Spleen (tissue), 13 donors: Measurements from ENCODE around the gene TOR1A. TPM values are rescaled to one million over a fixed set of nuclear protein-coding genes. Genes with fewer than 3 reads are reported as not detected.

Source experiments
- DNase-seq: peaks from one replicate; pipeline ENCODE4 v3.0.0-alpha.2; 2020
- H3K27ac ChIP-seq, 8 donors: fragments of 200-600 bp; sonication (generic) in 7 of 8; 1 replicate in 4 of 8; 2 replicates in 4 of 8; pipeline versions ENCODE4 v1.5.0 to v1.8.0; 2016 to 2021; ENCODE audit warnings: inconsistent platforms in 4 of 8, mild to moderate bottlenecking in 4 of 8, moderate library complexity in 1 of 8
- H3K27me3 ChIP-seq, 7 donors: fragments of 200-600 bp; sonication (generic) in 6 of 7; replicated peaks in 1 of 7; 1 replicate in 4 of 7; 2 replicates in 3 of 7; pipeline versions ENCODE4 v1.5.0 to v1.8.0; 2016 to 2021; ENCODE audit warnings: inconsistent platforms in 3 of 7, mild to moderate bottlenecking in 1 of 7
- H3K36me3 ChIP-seq, 6 donors: fragments of 200-600 bp; sonication (generic) in 5 of 6; 1 replicate in 4 of 6; 2 replicates in 2 of 6; pipeline versions ENCODE4 v1.5.0 to v1.8.0; 2016 to 2021; ENCODE audit warnings: inconsistent platforms in 2 of 6
- H3K4me1 ChIP-seq, 6 donors: fragments of 200-600 bp; sonication (generic) in 5 of 6; 1 replicate in 3 of 6; 2 replicates in 3 of 6; pipeline versions ENCODE4 v1.5.0 to v1.8.0; 2016 to 2021; ENCODE audit warnings: inconsistent platforms in 3 of 6
- H3K4me3 ChIP-seq, 8 donors: fragments of 200-600 bp; sonication (generic) in 7 of 8; 1 replicate in 4 of 8; 2 replicates in 4 of 8; pipeline versions ENCODE4 v1.5.0 to v1.8.0; 2016 to 2021; ENCODE audit warnings: inconsistent platforms in 4 of 8, mild to moderate bottlenecking in 4 of 8, moderate library complexity in 2 of 8
- H3K9me3 ChIP-seq, 8 donors: fragments of 200-600 bp; sonication (generic) in 7 of 8; 1 replicate in 4 of 8; 2 replicates in 4 of 8; pipeline versions ENCODE4 v1.5.0 to v1.8.0; 2016 to 2021; ENCODE audit warnings: inconsistent platforms in 4 of 8
- POLR2A ChIP-seq, 3 donors: fragments of 450-650 bp; IDR thresholded peaks; one replicate each; pipeline ENCODE4 v1.5.1; 2017; ENCODE audit warnings: antibody characterized with exemption in 3 of 3, mild to moderate bottlenecking in 1 of 3
- POLR2AphosphoS5 ChIP-seq, 3 donors: sonication (generic); formaldehyde crosslinking; IDR thresholded peaks; one replicate each; pipeline ENCODE4 v1.5.1; 2017; ENCODE audit warnings: antibody characterized with exemption in 3 of 3
- WGBS, 5 donors: extraction: QIAGEN DNeasy Blood & Tissue Kit in 3 of 5; methylation state at CpG; one replicate each; pipeline versions ENCODE4 v1.1.5 to v1.1.7; 2013 to 2018; 5-methylcytosine and 5-hydroxymethylcytosine counted together
- intact Hi-C: fragments of 100-400 bp; cut with DNase I; formaldehyde crosslinking; loops from one replicate; pipeline ENCODE4 v1.15.0; 2023; ENCODE audit warnings: low total_unique reads
- long read RNA-seq, 2 donors: transcript quantifications; one replicate each; lab custom pipeline, GENCODE V29; 2026
- polyA plus RNA-seq, 3 donors: library from polyadenylated mRNA; stranded (reverse); fragments of 200-250 nt; gene quantifications; one replicate each; pipeline ENCODE4 v1.2.1, GENCODE V29; 2013
- total RNA-seq, 7 donors: library from RNA; depleted of rRNA in 3 of 7; stranded (reverse); fragments of >200 nt in 3 of 7; fragmentation: NEBNext Ultra II Directional in 4 of 7; extraction: Animal tissue kit (Norgen Biotek cat#: 25700) in 4 of 7; gene quantifications; one replicate each; pipeline versions ENCODE4 v1.1.0 to v1.2.1, GENCODE V29; 2016 to 2021
- TF ChIP-seq, protein P1 (sequence below), 11 experiments: fragments of 200-600 bp in 7 of 11; fragments of 450-650 bp in 4 of 11; sonication (generic) in 4 of 11; IDR thresholded peaks in 8 of 11; conservative IDR thresholded peaks in 3 of 11; 1 replicate in 7 of 11; 2 replicates in 4 of 11; pipeline versions ENCODE4 v1.4.0 to v1.8.0; 2016 to 2021; ENCODE audit warnings: antibody characterized with exemption in 11 of 11, inconsistent platforms in 4 of 11, mild to moderate bottlenecking in 1 of 11
- donor health status: healthy with polysubstance abuse.
- donor health status: DM: no; HTN: no; CAD: no; lungs with moderate emphysema.
- donor health status: DM: no; HTN: no; CAD: no.
- donor health status: Bipolar disorder and iron deficiency.
- donor health status: healthy.
- donor health status: DM: no; HTN: no; CAD: no.
- donor health status: DM: yes; HTN: yes; CAD: no.

Gene TOR1A, protein sequence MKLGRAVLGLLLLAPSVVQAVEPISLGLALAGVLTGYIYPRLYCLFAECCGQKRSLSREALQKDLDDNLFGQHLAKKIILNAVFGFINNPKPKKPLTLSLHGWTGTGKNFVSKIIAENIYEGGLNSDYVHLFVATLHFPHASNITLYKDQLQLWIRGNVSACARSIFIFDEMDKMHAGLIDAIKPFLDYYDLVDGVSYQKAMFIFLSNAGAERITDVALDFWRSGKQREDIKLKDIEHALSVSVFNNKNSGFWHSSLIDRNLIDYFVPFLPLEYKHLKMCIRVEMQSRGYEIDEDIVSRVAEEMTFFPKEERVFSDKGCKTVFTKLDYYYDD
- total RNA-seq: 10 to 100 TPM; 27.7 to 49.5 (median 32.5) TPM
- polyA plus RNA-seq: 10 to 100 TPM; 13.3 to 20.0 (median 16.5) TPM
- long read RNA-seq, donor 1, transcript TOR1A-201 (5 exons, 2,076 nt): major isoform, 14 of 15 reads
- long read RNA-seq, donor 1, partial matches to known transcripts: 0 of 15 reads
- long read RNA-seq, donor 1, other reads (novel, unspliced or antisense): 0 of 15 reads
- long read RNA-seq, donor 2, transcript TOR1A-201 (5 exons, 2,076 nt): major isoform, 13 of 13 reads
- long read RNA-seq, donor 2, partial matches to known transcripts: 0 of 13 reads
- long read RNA-seq, donor 2, other reads (novel, unspliced or antisense): 0 of 13 reads

DNA sequence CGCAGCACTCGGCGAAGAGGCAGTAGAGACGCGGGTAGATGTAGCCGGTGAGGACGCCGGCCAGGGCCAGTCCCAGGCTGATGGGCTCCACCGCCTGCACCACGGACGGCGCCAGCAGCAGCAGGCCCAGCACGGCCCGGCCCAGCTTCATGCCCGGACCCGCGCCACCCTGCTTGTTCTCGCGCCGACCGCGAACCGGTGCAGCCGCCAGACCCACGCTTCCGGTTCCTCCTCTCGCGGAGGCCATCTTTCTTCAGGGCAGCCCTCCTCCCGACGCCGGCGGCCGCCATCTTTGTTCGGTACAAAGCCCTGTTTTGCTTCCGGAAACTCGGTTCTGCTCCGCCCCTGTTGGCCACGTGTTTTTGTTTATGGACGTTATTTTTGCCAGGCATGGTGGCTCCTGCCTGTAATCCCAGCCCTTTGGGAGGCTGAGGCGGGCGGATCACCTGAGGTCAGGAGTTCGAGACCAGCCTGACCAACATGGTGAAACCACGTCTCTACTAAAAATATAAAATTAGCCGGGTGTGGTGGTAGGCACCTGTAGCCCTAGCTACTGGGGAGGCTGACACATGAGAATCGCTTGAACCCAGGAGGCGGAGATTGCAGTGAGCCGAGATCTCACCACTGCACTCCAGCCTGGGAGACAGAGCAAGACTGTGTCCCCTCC lies at the start of gene TOR1A:
Gene TOR1A, minus strand, starts transcription at position 202 of the 667 bp plus-strand sequence. Its CDS starts 51 bp downstream, at position 151.
- intact Hi-C loops: no loop called here
- WGBS, 5 donors: 3 to 9% (median 4%) methylated on average over 20 to 47 of the region's 47 CpGs

DNA sequence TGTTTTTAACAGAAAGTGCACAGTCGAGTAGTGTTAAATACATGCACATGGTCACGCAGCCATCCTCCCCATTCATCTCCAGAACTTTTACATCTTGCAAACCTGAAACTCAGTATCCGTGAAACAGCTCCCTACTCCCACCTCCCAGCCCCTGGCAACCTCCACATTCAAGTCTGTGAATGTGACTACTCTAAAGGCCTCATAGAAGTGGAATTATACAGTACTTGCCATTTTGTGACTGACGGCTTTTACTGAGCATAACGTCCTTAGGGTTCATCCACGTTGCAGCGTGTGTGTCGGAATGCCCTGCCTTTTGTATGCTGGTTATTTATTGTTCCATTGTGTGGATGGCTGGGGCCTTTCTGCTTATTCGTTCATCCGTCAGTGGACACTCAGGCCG lies 47.1 kb upstream of the TOR1A start:
- intact Hi-C loops: no loop called here
- Histone ChIP-seq H3K4me1 (peaks cover 0 to 51% (median 27%) of the 10 kb centered on the region in 6 donors), H3K27me3 (no peaks in the 10 kb centered on the region), H3K4me3 (no peak overlapping the region), H3K36me3 (peaks cover 0 to 52% (median 33%) of the 10 kb centered on the region in 6 donors), H3K9me3 (no peaks in the 10 kb centered on the region), H3K27ac (no peak overlapping the region)
- WGBS, 5 donors: 94 to 95% (median 94%) methylated on average over 10 to 11 of the region's 11 CpGs
- no peak for TF ChIP-seq POLR2A (IDR thresholded peaks at IDR 0.05)
- TF ChIP-seq, protein P1, sequence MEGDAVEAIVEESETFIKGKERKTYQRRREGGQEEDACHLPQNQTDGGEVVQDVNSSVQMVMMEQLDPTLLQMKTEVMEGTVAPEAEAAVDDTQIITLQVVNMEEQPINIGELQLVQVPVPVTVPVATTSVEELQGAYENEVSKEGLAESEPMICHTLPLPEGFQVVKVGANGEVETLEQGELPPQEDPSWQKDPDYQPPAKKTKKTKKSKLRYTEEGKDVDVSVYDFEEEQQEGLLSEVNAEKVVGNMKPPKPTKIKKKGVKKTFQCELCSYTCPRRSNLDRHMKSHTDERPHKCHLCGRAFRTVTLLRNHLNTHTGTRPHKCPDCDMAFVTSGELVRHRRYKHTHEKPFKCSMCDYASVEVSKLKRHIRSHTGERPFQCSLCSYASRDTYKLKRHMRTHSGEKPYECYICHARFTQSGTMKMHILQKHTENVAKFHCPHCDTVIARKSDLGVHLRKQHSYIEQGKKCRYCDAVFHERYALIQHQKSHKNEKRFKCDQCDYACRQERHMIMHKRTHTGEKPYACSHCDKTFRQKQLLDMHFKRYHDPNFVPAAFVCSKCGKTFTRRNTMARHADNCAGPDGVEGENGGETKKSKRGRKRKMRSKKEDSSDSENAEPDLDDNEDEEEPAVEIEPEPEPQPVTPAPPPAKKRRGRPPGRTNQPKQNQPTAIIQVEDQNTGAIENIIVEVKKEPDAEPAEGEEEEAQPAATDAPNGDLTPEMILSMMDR (IDR thresholded peaks at IDR 0.05 in 8 of 11, conservative IDR thresholded peaks at IDR 0.05 in 3 of 11): no peak
- no peak for TF ChIP-seq POLR2AphosphoS5 (IDR thresholded peaks at IDR 0.05)
- DNase-seq: no peak

More for the DNA sequence above, at the start of gene TOR1A:
- no peak for TF ChIP-seq POLR2A (IDR thresholded peaks at IDR 0.05)
- TF ChIP-seq, protein P1 (IDR thresholded peaks at IDR 0.05 in 8 of 11, conservative IDR thresholded peaks at IDR 0.05 in 3 of 11): peak in 2 of 11 experiments; percentile 6 to 18
- TF ChIP-seq POLR2AphosphoS5 (IDR thresholded peaks at IDR 0.05): peak; percentile 90 to 96 (median 90)
- Histone ChIP-seq H3K27me3 (no peaks in the 10 kb centered on the region), H3K4me1 (peaks cover 8 to 30% (median 15%) of the 10 kb centered on the region in 6 donors), H3K36me3 (peaks cover 0 to 66% (median 57%) of the 10 kb centered on the region in 6 donors), H3K9me3 (no peaks in the 10 kb centered on the region), H3K4me3 (peak within 1 kb of the TSS; percentile 63 to 89 (median 83)), H3K27ac (peak within 1 kb of the TSS; percentile 37 to 93 (median 84))
- DNase-seq: peak; percentile 99

DNA sequence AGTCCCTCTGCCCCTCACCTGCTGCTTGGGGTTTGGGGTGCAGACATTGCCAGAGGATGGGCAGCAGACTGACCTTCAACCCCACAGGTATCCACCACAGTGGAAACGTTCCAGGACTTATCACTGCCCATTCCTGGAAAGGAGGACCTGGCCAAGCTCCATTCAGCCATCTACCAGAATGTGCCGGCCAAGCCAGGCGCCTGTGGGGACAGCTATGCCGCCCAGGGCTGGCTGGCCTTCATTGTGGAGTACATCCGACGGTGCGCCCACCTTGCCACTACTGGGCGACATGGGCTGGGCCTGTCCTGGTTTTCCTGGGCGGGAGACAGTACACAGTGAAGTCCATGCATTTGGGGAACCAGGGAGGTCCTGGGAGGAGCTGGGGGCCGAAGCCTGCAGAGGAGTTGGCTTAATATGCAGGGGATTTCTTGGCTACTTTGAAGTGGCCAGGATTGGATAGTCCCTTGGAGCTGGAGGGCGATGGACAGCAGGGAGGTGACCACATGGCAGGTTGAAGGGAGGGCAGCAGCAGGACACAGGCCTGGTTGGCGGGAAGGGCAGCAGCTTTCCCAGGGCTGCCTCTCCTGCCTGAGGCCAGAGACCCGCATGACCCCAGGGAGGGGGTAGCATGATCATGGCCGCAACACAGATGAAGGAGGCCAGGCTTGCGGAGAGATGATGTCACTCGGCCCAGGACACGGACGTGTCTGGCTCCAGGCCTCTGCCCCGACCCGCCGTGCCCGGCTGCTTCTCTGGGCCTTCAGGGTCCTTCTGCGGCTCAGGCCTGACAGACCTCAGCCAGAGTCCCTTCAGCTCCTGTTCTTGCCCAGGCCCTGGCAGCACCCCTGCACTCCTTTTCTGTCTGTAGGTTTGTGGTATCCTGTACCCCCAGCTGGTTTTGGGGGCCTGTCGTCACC lies 45.9 kb upstream of the TOR1A start:
- TF ChIP-seq, protein P1 (IDR thresholded peaks at IDR 0.05 in 8 of 11, conservative IDR thresholded peaks at IDR 0.05 in 3 of 11): no peak
- TF ChIP-seq POLR2AphosphoS5 (IDR thresholded peaks at IDR 0.05) (peak in 1 of 3 donors; percentile 42), POLR2A (IDR thresholded peaks at IDR 0.05) (no peak)
- intact Hi-C loops: no loop called here
- Histone ChIP-seq H3K9me3 (no peaks in the 10 kb centered on the region), H3K4me1 (peaks cover 0 to 63% (median 32%) of the 10 kb centered on the region in 6 donors), H3K27me3 (no peaks in the 10 kb centered on the region), H3K4me3 (peak overlapping the region in 1 of 8 donors; percentile 24), H3K36me3 (peaks cover 0 to 64% (median 32%) of the 10 kb centered on the region in 6 donors), H3K27ac (peak overlapping the region; percentile 70 to 91 (median 80))
- peak; percentile 78 for DNase-seq
- 89 to 93% (median 91%) methylated on average over 16 to 24 of the region's 24 CpGs for WGBS, 5 donors
